Thyroid gland (tissue), 4 donors: ENCODE results near the gene ITGB2.

Experiments used
- POLR2A ChIP-seq, 2 donors: fragments of 450-650 bp; IDR thresholded peaks; one replicate each; pipeline ENCODE4 v1.6.1; 2017; ENCODE audit warnings: antibody characterized with exemption in 2 of 2, mild to moderate bottlenecking in 2 of 2, moderate library complexity in 1 of 2
- TF ChIP-seq, protein P1 (sequence below), 6 experiments: fragments of 200-600 bp in 3 of 6; fragments of 450-650 bp in 3 of 6; sonication (generic) in 3 of 6; IDR thresholded peaks; one replicate each; pipeline ENCODE4 v1.5.1; 2016 to 2019; ENCODE audit warnings: antibody characterized with exemption in 6 of 6, mild to moderate bottlenecking in 2 of 6, inconsistent platforms in 1 of 6, moderate library complexity in 1 of 6

DNA sequence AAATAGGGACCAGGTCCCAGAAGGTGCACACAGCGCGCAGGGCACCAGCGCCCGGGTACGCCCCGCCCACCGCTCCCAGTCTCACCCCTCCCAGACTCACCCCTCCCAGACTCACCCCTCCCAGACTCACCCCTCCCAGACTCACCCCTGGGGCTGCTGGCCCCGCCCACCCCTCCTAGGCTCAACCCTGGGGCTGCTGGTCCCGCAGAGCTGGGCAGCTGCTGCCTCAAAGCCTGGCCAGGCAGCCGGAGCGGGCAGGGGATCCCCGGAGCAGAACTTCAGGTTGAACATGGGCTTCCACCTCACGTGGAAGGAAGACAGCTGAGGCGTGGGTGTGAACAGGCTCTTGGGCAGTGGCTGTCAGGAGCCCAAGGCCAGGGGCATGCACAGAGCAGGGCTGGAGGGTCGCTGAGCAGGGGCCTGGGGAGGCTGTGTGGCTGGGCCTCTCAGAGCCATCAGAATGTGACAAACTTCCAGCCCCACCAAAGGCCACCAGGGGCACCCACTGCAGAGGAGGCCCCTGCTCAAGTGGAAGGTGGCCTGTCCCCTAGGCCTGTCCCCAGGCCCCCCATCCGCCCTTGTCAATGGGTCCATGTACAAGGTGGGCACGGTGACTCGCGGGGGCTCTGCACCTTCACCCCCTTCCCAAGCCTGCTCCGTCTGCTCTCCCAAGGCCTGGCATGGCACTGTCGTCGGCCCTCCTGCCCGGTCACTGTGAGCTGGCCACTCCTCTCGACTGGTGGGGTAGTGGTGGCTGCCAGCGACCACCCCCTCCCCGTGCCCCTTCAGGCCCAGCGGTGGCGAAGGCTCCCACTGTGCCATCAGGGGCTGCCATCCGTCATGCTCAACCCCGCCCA is 82.4 kb downstream of the ITGB2 start:
- TF ChIP-seq, protein P1, sequence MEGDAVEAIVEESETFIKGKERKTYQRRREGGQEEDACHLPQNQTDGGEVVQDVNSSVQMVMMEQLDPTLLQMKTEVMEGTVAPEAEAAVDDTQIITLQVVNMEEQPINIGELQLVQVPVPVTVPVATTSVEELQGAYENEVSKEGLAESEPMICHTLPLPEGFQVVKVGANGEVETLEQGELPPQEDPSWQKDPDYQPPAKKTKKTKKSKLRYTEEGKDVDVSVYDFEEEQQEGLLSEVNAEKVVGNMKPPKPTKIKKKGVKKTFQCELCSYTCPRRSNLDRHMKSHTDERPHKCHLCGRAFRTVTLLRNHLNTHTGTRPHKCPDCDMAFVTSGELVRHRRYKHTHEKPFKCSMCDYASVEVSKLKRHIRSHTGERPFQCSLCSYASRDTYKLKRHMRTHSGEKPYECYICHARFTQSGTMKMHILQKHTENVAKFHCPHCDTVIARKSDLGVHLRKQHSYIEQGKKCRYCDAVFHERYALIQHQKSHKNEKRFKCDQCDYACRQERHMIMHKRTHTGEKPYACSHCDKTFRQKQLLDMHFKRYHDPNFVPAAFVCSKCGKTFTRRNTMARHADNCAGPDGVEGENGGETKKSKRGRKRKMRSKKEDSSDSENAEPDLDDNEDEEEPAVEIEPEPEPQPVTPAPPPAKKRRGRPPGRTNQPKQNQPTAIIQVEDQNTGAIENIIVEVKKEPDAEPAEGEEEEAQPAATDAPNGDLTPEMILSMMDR (IDR thresholded peaks at IDR 0.05) = no peak
- no peak for TF ChIP-seq POLR2A (IDR thresholded peaks at IDR 0.05)
